WTC11 (cell line): ENCODE results near the gene VIM. TPM values are rescaled to one million over a fixed set of nuclear protein-coding genes. Genes with fewer than 3 reads are reported as not detected.

Source experiments
- ATAC-seq: fragments of 200-7000 bp; cut with Tn5 transposase; 2 replicates; pipeline ENCODE4 v1.10.0; 2021; ENCODE audit warnings: mild to moderate bottlenecking, moderate library complexity
- CTCF ChIA-PET: fragments of 300-600 bp; sonication (Branson Sonifier 250); formaldehyde crosslinking; loops from one replicate; lab custom pipeline; 2021; ENCODE audit warnings: antibody characterized with exemption; lab: Charles Lee
- POLR2A ChIA-PET: fragments of 350-600 bp; sonication (Branson Sonifier 250); formaldehyde crosslinking; loops from one replicate; lab custom pipeline; 2021; ENCODE audit warnings: antibody characterized with exemption; lab: Charles Lee
- DNase-seq: peaks from one replicate; pipeline ENCODE4 v3.0.0; 2021; ENCODE audit warnings: low spot score
- H3K27ac Mint-ChIP-seq: 2 replicates; pipeline ENCODE4 v1.8.0; 2021; ENCODE audit warnings: mixed read lengths
- H3K27me3 Mint-ChIP-seq: 2 replicates; pipeline ENCODE4 v1.8.0; 2021; ENCODE audit warnings: low read depth, mild to moderate bottlenecking, moderate library complexity, mixed read lengths
- H3K36me3 Mint-ChIP-seq: 2 replicates; pipeline ENCODE4 v1.8.0; 2021; ENCODE audit warnings: mixed read lengths
- H3K4me1 Mint-ChIP-seq: 2 replicates; pipeline ENCODE4 v1.8.0; 2022; ENCODE audit warnings: mixed read lengths
- H3K4me3 Mint-ChIP-seq: 2 replicates; pipeline ENCODE4 v1.8.0; 2021; ENCODE audit warnings: mild to moderate bottlenecking, moderate library complexity, mixed read lengths
- H3K9me3 Mint-ChIP-seq: 2 replicates; pipeline ENCODE4 v1.8.0; 2021; ENCODE audit warnings: mixed read lengths
- ATF1 ChIP-seq: sonication (generic); formaldehyde crosslinking; IDR thresholded peaks from 2 replicates; pipeline ENCODE4 v1.8.1; 2023; ENCODE audit warnings: mild to moderate bottlenecking, moderate library complexity, missing genetic modification reagents
- ATF6 ChIP-seq: sonication (generic); formaldehyde crosslinking; IDR thresholded peaks from 2 replicates; pipeline ENCODE4 v1.8.1; 2023; ENCODE audit warnings: mild to moderate bottlenecking, missing genetic modification reagents
- CBFB ChIP-seq: sonication (generic); formaldehyde crosslinking; IDR thresholded peaks from 2 replicates; pipeline ENCODE4 v1.8.1; 2022; ENCODE audit warnings: mild to moderate bottlenecking, low read depth, missing genetic modification reagents
- CDX4 ChIP-seq: fragments of 250-450 bp; sonication (Bioruptor Pico); IDR thresholded peaks from 2 replicates; pipeline ENCODE4 v1.9.0; 2021; ENCODE audit warnings: moderate library complexity, mild to moderate bottlenecking, inconsistent platforms, borderline replicate concordance
- CTCF ChIP-seq: fragments of 200-600 bp; IDR thresholded peaks from 2 replicates; pipeline ENCODE4 v1.8.0; 2022; ENCODE audit warnings: antibody characterized with exemption
- E2F1 ChIP-seq: sonication (generic); formaldehyde crosslinking; IDR thresholded peaks from 2 replicates; pipeline ENCODE4 v1.8.0; 2022; ENCODE audit warnings: mild to moderate bottlenecking, missing genetic modification reagents
- ESRRA ChIP-seq: sonication (generic); formaldehyde crosslinking; IDR thresholded peaks from 2 replicates; pipeline ENCODE4 v1.8.1; 2022; ENCODE audit warnings: mild to moderate bottlenecking, missing genetic modification reagents, borderline replicate concordance
- GRHL2 ChIP-seq: fragments of 250-450 bp; sonication (Bioruptor Pico); IDR thresholded peaks from 2 replicates; pipeline ENCODE4 v1.8.0; 2022; ENCODE audit warnings: mild to moderate bottlenecking, moderate library complexity; ENCODE audit not compliant: insufficient replicate concordance, severe bottlenecking
- HMGXB4 ChIP-seq: sonication (generic); formaldehyde crosslinking; IDR thresholded peaks from 2 replicates; pipeline ENCODE4 v1.8.1; 2023; ENCODE audit warnings: mild to moderate bottlenecking, moderate library complexity, missing genetic modification reagents
- IRF1 ChIP-seq: sonication (generic); formaldehyde crosslinking; IDR thresholded peaks from 2 replicates; pipeline ENCODE4 v1.8.0; 2023; ENCODE audit warnings: missing genetic modification reagents
- JAZF1 ChIP-seq: fragments of 250-450 bp; sonication (Bioruptor Pico); IDR thresholded peaks from 2 replicates; pipeline ENCODE4 v1.9.0; 2021; ENCODE audit warnings: moderate library complexity, mild to moderate bottlenecking, inconsistent platforms
- MLX ChIP-seq: sonication (generic); formaldehyde crosslinking; IDR thresholded peaks from 2 replicates; pipeline ENCODE4 v1.8.1; 2023; ENCODE audit warnings: mild to moderate bottlenecking, missing genetic modification reagents, moderate library complexity
- MYBL2 ChIP-seq: sonication (generic); formaldehyde crosslinking; IDR thresholded peaks from 2 replicates; pipeline ENCODE4 v1.8.1; 2023; ENCODE audit warnings: mild to moderate bottlenecking, moderate library complexity, missing genetic modification reagents
- NR1H2 ChIP-seq: sonication (generic); formaldehyde crosslinking; IDR thresholded peaks from 2 replicates; pipeline ENCODE4 v1.9.0; 2021; ENCODE audit warnings: mild to moderate bottlenecking, moderate library complexity, missing genetic modification reagents
- OVOL2 ChIP-seq: fragments of 250-450 bp; sonication (Bioruptor Pico); IDR thresholded peaks from 2 replicates; pipeline ENCODE4 v1.9.0; 2021; ENCODE audit warnings: mild to moderate bottlenecking, borderline replicate concordance
- SMAD4 ChIP-seq: sonication (generic); formaldehyde crosslinking; IDR thresholded peaks from 2 replicates; pipeline ENCODE4 v1.8.0; 2022; ENCODE audit warnings: mild to moderate bottlenecking, missing genetic modification reagents
- TCF7 ChIP-seq: sonication (generic); formaldehyde crosslinking; IDR thresholded peaks from 2 replicates; pipeline ENCODE4 v1.8.0; 2022; ENCODE audit warnings: mild to moderate bottlenecking, low read depth, missing genetic modification reagents, moderate library complexity
- TEAD4 ChIP-seq: sonication (generic); formaldehyde crosslinking; IDR thresholded peaks from 2 replicates; pipeline ENCODE4 v1.8.0; 2022; ENCODE audit warnings: mild to moderate bottlenecking, missing genetic modification reagents
- USF1 ChIP-seq: sonication (generic); formaldehyde crosslinking; IDR thresholded peaks from 2 replicates; pipeline ENCODE4 v1.8.0; 2022; ENCODE audit warnings: mild to moderate bottlenecking, missing genetic modification reagents
- ZNF423 ChIP-seq: fragments of 250-450 bp; sonication (Bioruptor Pico); IDR thresholded peaks from 2 replicates; pipeline ENCODE4 v2.1.2; 2022; ENCODE audit warnings: mild to moderate bottlenecking, moderate library complexity
- total RNA-seq: library from RNA; stranded (reverse); gene quantifications from 3 replicates; pipeline ENCODE4 v1.2.3, GENCODE V29; 2021

Gene VIM
- total RNA-seq, 1 experiment from 2014 or later, result 74.1 TPM

GRCh38 chr10:17248964-17249363 is 20.9 kb downstream of the VIM start:
- CTCF ChIA-PET, result interaction anchor here (0.6 to 0.7 kb wide), 2 partner anchors 338 to 1370 kb away, joined by 3 to 4 read pairs; no protein-coding TSS in a partner anchor
- ATAC-seq, result no peak

GRCh38 chr10:17249820-17250219 is 21.8 kb downstream of the VIM start:
- Mint-ChIP-seq H3K36me3 (peaks cover 23% of the 10 kb centered on the region), H3K27ac (no peak overlapping the region), H3K4me3 (no peak overlapping the region), H3K27me3 (peaks cover 6% of the 10 kb centered on the region; the same call in 1 of the 2 replicates), H3K9me3 (peaks cover 43% of the 10 kb centered on the region), H3K4me1 (no peaks in the 10 kb centered on the region)
- ChIA-PET CTCF (no interaction called here), POLR2A (no interaction called here)
- TF ChIP-seq CTCF (0 out of 2 replicates have a peak, but pooled peaks have one; percentile 14), ESRRA (CRISPR knock-in tag) (no peak)
- DNase-seq (no peak), ATAC-seq (peak; percentile 36)

More at GRCh38 chr10:17248964-17249363, 20.9 kb downstream of the VIM start:
- POLR2A ChIA-PET, result no interaction called here
- H3K4me1 Mint-ChIP-seq, result no peaks in the 10 kb centered on the region
- H3K36me3 Mint-ChIP-seq, result peaks cover 23% of the 10 kb centered on the region
- H3K27ac Mint-ChIP-seq, result no peak overlapping the region
- H3K4me3 Mint-ChIP-seq, result no peak overlapping the region
- peaks cover 6% of the 10 kb centered on the region; the same call in 1 of the 2 replicates for H3K27me3 Mint-ChIP-seq
- H3K9me3 Mint-ChIP-seq, result peaks cover 35% of the 10 kb centered on the region
- TF ChIP-seq ZNF423 (CRISPR knock-in tag) (no peak), GRHL2 (CRISPR knock-in tag) (no peak), JAZF1 (CRISPR knock-in tag) (peak; percentile 65), TEAD4 (CRISPR knock-in tag) (no peak), ESRRA (CRISPR knock-in tag) (no peak), MLX (CRISPR knock-in tag) (no peak)
- no peak for DNase-seq

GRCh38 chr10:17250736-17251135 is 22.7 kb downstream of the VIM start:
- ATAC-seq, result no peak
- H3K4me3 Mint-ChIP-seq, result no peak overlapping the region
- peaks cover 6% of the 10 kb centered on the region; the same call in 1 of the 2 replicates for H3K27me3 Mint-ChIP-seq
- peaks cover 39% of the 10 kb centered on the region for H3K9me3 Mint-ChIP-seq
- 0 out of 2 replicates have a peak, but pooled peaks cover 3% of the 10 kb centered on the region for H3K4me1 Mint-ChIP-seq
- H3K36me3 Mint-ChIP-seq, result peaks cover 22% of the 10 kb centered on the region
- POLR2A ChIA-PET, result no interaction called here
- DNase-seq, result no peak
- CTCF ChIA-PET, result no interaction called here
- H3K27ac Mint-ChIP-seq, result no peak overlapping the region
- TF ChIP-seq NR1H2 (no peak), IRF1 (CRISPR knock-in tag) (no peak), ATF1 (CRISPR knock-in tag) (no peak), TCF7 (CRISPR knock-in tag) (no peak), E2F1 (CRISPR knock-in tag) (no peak), ESRRA (CRISPR knock-in tag) (no peak), MYBL2 (CRISPR knock-in tag) (no peak), ATF6 (no peak), CDX4 (CRISPR knock-in tag) (no peak), CBFB (CRISPR knock-in tag) (no peak), SMAD4 (CRISPR knock-in tag) (no peak), OVOL2 (CRISPR knock-in tag) (no peak), HMGXB4 (CRISPR knock-in tag) (no peak), USF1 (no peak), ZNF423 (CRISPR knock-in tag) (no peak)
